CD4-positive, CD25-positive, alpha-beta regulatory T cell (primary cell): ENCODE results near the gene TXNRD2. TPM values are rescaled to one million over a fixed set of nuclear protein-coding genes. Genes with fewer than 3 reads are reported as not detected.

Experiments
- ATAC-seq, 2 donors: fragments of 150-1000 bp; cut with Tn5 transposase; one replicate each; pipeline ENCODE4 v1.10.0; 2021; ENCODE audit warnings: low read depth in 2 of 2, moderate number of reproducible peaks in 2 of 2, moderate library complexity in 1 of 2
- DNase-seq, 3 donors: peaks; one replicate each; pipeline versions ENCODE4 v3.0.0 to v3.0.0-alpha.2; 2012 to 2022; ENCODE audit warnings: mixed read lengths in 1 of 3
- H3K27ac ChIP-seq: one replicate; pipeline ENCODE4 v1.7.0; 2013; ENCODE audit warnings: mild to moderate bottlenecking, low read length; ENCODE audit not compliant: insufficient read depth, poor library complexity, severe bottlenecking
- H3K27me3 ChIP-seq: one replicate; pipeline ENCODE4 v1.7.0; 2013; ENCODE audit warnings: low read length; ENCODE audit not compliant: control insufficient read depth, insufficient read depth
- H3K36me3 ChIP-seq: one replicate; pipeline ENCODE4 v1.7.0; 2013; ENCODE audit warnings: mild to moderate bottlenecking, low read length, moderate library complexity; ENCODE audit not compliant: control insufficient read depth, insufficient read depth
- H3K4me1 ChIP-seq: 2 replicates; pipeline ENCODE4 v1.7.0; 2013; ENCODE audit warnings: mild to moderate bottlenecking, low read length; ENCODE audit not compliant: insufficient read depth, control insufficient read depth, poor library complexity, severe bottlenecking
- H3K4me3 ChIP-seq: one replicate; pipeline ENCODE4 v1.7.0; 2013; ENCODE audit warnings: low read depth, mild to moderate bottlenecking, low read length, moderate library complexity
- H3K9me3 ChIP-seq, 2 experiments: 1 replicate in 1 of 2; 2 replicates in 1 of 2; pipeline ENCODE4 v1.7.0; 2013; ENCODE audit warnings: low read length in 2 of 2, mild to moderate bottlenecking in 1 of 2, moderate library complexity in 1 of 2; ENCODE audit not compliant: control insufficient read depth in 2 of 2
- H3K27ac Mint-ChIP-seq, 3 donors: one replicate each; pipeline ENCODE4 v1.8.0; 2020 to 2022; ENCODE audit warnings: mild to moderate bottlenecking in 3 of 3, mixed read lengths in 3 of 3, moderate library complexity in 2 of 3
- H3K27me3 Mint-ChIP-seq: one replicate; pipeline ENCODE4 v1.8.0; 2022; ENCODE audit warnings: mild to moderate bottlenecking, mixed read lengths
- H3K36me3 Mint-ChIP-seq: one replicate; pipeline ENCODE4 v1.8.0; 2020; ENCODE audit warnings: mixed read lengths
- H3K4me1 Mint-ChIP-seq, 4 donors: one replicate each; pipeline ENCODE4 v1.8.0; 2020 to 2022; ENCODE audit warnings: mixed read lengths in 4 of 4, mild to moderate bottlenecking in 1 of 4
- H3K4me3 Mint-ChIP-seq, 4 donors: one replicate each; pipeline ENCODE4 v1.8.0; 2020 to 2022; ENCODE audit warnings: mild to moderate bottlenecking in 4 of 4, mixed read lengths in 4 of 4, moderate library complexity in 3 of 4
- H3K9me3 Mint-ChIP-seq, 7 donors: one replicate each; pipeline ENCODE4 v1.8.0; 2020 to 2022; ENCODE audit warnings: mixed read lengths in 7 of 7, mild to moderate bottlenecking in 3 of 7, moderate library complexity in 2 of 7
- polyA plus RNA-seq, 4 donors: library from polyadenylated mRNA; unstranded; fragments of 300-500 nt; fragmentation: Illumina TruSeq; gene quantifications; one replicate each; pipeline ENCODE4 v1.2.3, GENCODE V29; 2021
- total RNA-seq: library from RNA; stranded (reverse); gene quantifications from one replicate; pipeline ENCODE4 v1.2.3, GENCODE V29; 2022

TXNRD2 gene
- total RNA-seq (25.7 TPM), polyA plus RNA-seq (10 to 100 TPM; 11.3 to 12.4 (median 11.7) TPM)

GRCh38 chr22:19941365-19942082 lies at the start of gene TXNRD2, which contains the start of gene COMT:
Gene TXNRD2, minus strand, starts transcription at chr22:19941818. Its CDS starts 15 bp downstream, at chr22:19941803.
Gene COMT, plus strand, starts transcription at chr22:19941772. Its CDS starts 20,755 bp downstream, at chr22:19962527.
- peak within 1 kb of the TSS; percentile 92 to 95 (median 94) for H3K4me3 Mint-ChIP-seq
- peak within 1 kb of the TSS; percentile 94 to 99 (median 95) for H3K27ac Mint-ChIP-seq
- Histone ChIP-seq H3K4me1 (peaks cover 28% of the 10 kb centered on the region), H3K27me3 (no peaks in the 10 kb centered on the region), H3K9me3 (no peaks in the 10 kb centered on the region), H3K36me3 (no peaks in the 10 kb centered on the region), H3K4me3 (peak within 1 kb of the TSS; percentile 87), H3K27ac (peak within 1 kb of the TSS; percentile 77)
- H3K36me3 Mint-ChIP-seq, result peaks cover 18% of the 10 kb centered on the region
- DNase-seq (peak; percentile 64 to 81 (median 73)), ATAC-seq (peak; percentile 86 to 90)
- H3K9me3 Mint-ChIP-seq, result peaks cover 0 to 6% (median 1%) of the 10 kb centered on the region in 7 donors
- H3K27me3 Mint-ChIP-seq, result no peaks in the 10 kb centered on the region
- peaks cover 17 to 60% (median 40%) of the 10 kb centered on the region in 4 donors for H3K4me1 Mint-ChIP-seq

DNA sequence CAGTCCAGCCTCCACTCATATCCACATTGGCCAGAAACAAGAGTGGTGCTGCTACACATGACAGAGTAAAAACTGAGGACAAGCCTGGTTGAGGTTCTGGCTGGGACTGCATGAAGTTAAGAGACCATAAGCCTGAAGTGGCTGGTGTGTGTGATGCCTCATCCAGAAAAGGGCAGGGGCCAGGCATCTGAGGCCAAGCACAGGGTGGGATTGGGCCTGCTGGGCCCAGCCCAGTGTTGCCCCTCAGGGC lies 49.7 kb upstream of the TXNRD2 start:
- no peak for DNase-seq
- no peaks in the 10 kb centered on the region for H3K9me3 Mint-ChIP-seq
- H3K4me1 Mint-ChIP-seq, result peaks cover 0 to 3% (median 0%) of the 10 kb centered on the region in 4 donors
- ATAC-seq, result no peak
- Histone ChIP-seq H3K27ac (no peak overlapping the region), H3K27me3 (no peaks in the 10 kb centered on the region), H3K4me3 (no peak overlapping the region), H3K36me3 (no peaks in the 10 kb centered on the region), H3K4me1 (peaks cover 6% of the 10 kb centered on the region), H3K9me3 (no peaks in the 10 kb centered on the region)
- H3K27ac Mint-ChIP-seq, result no peak overlapping the region
- H3K27me3 Mint-ChIP-seq, result no peaks in the 10 kb centered on the region
- H3K4me3 Mint-ChIP-seq, result no peak overlapping the region
- H3K36me3 Mint-ChIP-seq, result no peaks in the 10 kb centered on the region

DNA sequence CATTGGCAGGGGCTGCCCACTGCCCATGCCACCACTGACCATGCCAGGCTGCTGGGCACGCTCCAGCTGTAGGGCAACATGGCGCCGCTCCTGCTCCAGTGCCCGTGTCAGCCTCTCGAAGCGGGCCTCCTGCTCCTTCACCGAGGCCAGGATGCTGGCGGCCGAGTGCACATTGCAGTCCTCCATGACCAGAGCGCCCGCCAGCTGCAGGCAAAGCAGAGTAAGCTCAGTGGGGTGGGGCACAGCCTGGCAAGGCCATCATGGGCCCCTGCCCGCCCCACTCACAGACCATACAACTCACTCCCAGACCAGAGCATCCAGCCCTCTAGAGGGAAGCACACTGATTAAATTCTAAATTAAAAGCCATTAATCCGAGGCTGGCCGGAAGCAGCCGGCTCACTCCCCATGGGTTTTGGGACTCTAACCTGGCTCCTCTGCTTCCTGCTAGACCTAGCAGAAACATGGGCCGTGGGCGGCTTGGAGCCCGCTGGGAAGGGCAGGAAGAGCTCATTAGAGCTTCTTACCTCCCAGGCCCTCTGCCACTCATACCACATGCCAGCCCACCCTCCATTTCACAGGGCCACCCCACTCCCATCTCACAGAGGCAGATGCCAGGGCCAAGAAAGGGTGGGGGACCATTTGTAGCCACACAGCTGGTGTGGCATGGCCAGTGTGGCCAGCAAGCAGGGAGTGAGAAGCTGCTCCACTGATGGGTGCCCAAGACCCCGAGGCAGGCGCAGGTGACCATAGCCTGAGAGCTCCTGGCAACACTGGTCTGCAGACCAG lies 49.2 kb upstream of the TXNRD2 start:
- no peak overlapping the region for H3K4me3 ChIP-seq
- H3K27ac Mint-ChIP-seq, result no peak overlapping the region
- H3K4me1 ChIP-seq, result peaks cover 11% of the 10 kb centered on the region
- no peak overlapping the region for H3K27ac ChIP-seq
- H3K4me1 Mint-ChIP-seq, result peaks cover 0 to 7% (median 0%) of the 10 kb centered on the region in 4 donors
- H3K27me3 Mint-ChIP-seq, result no peaks in the 10 kb centered on the region
- H3K4me3 Mint-ChIP-seq, result no peak overlapping the region
- no peak for ATAC-seq
- H3K36me3 ChIP-seq, result no peaks in the 10 kb centered on the region
- H3K9me3 Mint-ChIP-seq, result no peaks in the 10 kb centered on the region
- DNase-seq, result no peak
- no peaks in the 10 kb centered on the region for H3K36me3 Mint-ChIP-seq
- no peaks in the 10 kb centered on the region for H3K27me3 ChIP-seq
- no peaks in the 10 kb centered on the region for H3K9me3 ChIP-seq

DNA sequence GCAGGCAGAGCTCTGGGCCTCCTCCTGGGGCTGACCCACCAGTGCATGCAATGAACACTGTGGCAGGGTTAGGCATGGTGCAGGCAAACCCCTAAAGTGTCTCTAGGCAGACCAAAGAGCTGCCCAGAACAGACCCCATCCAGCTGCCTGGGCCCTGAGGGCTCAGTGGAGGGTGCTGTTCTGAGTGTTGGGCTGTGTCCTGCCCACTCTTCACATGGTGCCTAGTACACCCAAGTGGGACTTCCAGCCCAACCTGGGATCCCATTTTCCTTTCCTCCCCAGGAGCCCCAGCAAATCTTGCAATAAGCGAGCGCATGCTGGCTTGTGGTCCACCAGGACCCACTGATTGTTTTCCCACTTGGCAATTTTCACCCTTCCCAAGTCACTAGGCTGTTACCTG lies 48.6 kb upstream of the TXNRD2 start:
- ATAC-seq, result no peak
- Mint-ChIP-seq H3K27ac (no peak overlapping the region), H3K4me3 (no peak overlapping the region), H3K36me3 (no peaks in the 10 kb centered on the region), H3K27me3 (peaks cover 3% of the 10 kb centered on the region), H3K9me3 (no peaks in the 10 kb centered on the region), H3K4me1 (peaks cover 0 to 7% (median 0%) of the 10 kb centered on the region in 4 donors)
- no peak overlapping the region for H3K27ac ChIP-seq
- peaks cover 11% of the 10 kb centered on the region for H3K4me1 ChIP-seq
- H3K27me3 ChIP-seq, result no peaks in the 10 kb centered on the region
- no peaks in the 10 kb centered on the region for H3K9me3 ChIP-seq
- no peak for DNase-seq
- H3K4me3 ChIP-seq, result no peak overlapping the region
- no peaks in the 10 kb centered on the region for H3K36me3 ChIP-seq

DNA sequence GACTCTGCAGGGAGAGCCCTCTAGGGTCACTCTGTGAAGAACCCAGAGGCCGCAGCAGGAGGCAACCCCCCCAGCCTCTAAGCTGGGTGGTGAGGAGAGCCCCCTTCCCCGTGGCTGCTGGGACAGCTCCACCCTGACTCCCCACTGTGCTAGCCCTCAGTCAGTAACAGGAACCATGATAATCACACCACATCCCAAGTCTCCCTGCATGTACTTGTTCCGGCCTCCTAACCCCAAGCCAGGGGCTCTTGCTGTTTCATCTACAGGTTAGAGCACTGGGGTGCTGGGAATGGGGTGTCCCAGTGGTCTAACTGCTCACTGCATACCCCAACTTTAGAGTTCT lies 48.1 kb upstream of the TXNRD2 start:
- H3K9me3 ChIP-seq, result no peaks in the 10 kb centered on the region
- Mint-ChIP-seq H3K9me3 (no peaks in the 10 kb centered on the region), H3K27me3 (peaks cover 7% of the 10 kb centered on the region), H3K4me3 (peak overlapping the region in 1 of 4 donors; percentile 43), H3K36me3 (no peaks in the 10 kb centered on the region), H3K27ac (no peak overlapping the region), H3K4me1 (peaks cover 0 to 9% (median 0%) of the 10 kb centered on the region in 4 donors)
- DNase-seq, result no peak
- no peaks in the 10 kb centered on the region for H3K27me3 ChIP-seq
- peaks cover 11% of the 10 kb centered on the region for H3K4me1 ChIP-seq
- no peak for ATAC-seq
- H3K27ac ChIP-seq, result no peak overlapping the region
- no peaks in the 10 kb centered on the region for H3K36me3 ChIP-seq
- H3K4me3 ChIP-seq, result no peak overlapping the region

DNA sequence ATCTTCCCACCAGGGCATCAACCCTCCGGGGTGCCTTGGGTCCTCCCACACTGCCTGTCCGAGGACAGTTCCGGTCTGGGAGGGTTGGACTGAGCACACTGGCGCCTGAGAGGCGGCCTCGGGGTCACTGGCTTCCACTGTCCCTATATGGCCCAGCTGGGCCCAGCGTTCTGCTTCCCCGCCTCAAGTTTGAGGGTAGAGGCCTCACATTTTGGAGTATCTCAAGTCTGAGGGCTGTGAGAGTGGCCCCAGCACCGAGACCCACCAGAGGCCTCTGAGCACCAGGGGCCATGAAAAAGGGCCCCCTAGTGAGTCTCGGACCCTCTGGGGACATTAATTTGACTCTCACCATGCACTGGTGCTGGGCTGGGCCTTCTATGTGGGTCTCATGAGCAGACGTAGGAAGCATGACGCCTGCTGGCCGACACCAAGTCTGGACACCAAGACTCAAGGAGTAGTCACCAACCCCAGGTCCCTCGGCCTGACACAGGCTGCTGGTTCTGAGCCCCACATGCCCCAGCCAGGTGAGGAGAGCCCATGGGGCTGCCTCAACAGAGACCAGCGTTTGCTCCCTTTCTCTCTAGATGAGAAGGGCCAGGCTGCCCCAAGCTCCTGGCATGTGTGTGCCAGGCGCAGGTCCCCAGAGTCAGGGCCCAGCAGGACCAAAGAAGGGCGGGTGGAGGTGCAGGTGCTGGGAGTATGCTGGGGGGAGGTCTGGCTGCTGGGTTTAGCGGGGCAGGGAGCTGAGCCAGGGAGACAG lies 47.5 kb upstream of the TXNRD2 start:
- Mint-ChIP-seq H3K36me3 (no peaks in the 10 kb centered on the region), H3K27ac (no peak overlapping the region), H3K4me3 (peak overlapping the region in 1 of 4 donors; percentile 69), H3K9me3 (no peaks in the 10 kb centered on the region), H3K27me3 (peaks cover 8% of the 10 kb centered on the region), H3K4me1 (peaks cover 0 to 9% (median 0%) of the 10 kb centered on the region in 4 donors)
- no peak for DNase-seq
- H3K27ac ChIP-seq, result no peak overlapping the region
- H3K36me3 ChIP-seq, result no peaks in the 10 kb centered on the region
- no peaks in the 10 kb centered on the region for H3K9me3 ChIP-seq
- no peaks in the 10 kb centered on the region for H3K27me3 ChIP-seq
- H3K4me3 ChIP-seq, result no peak overlapping the region
- H3K4me1 ChIP-seq, result peaks cover 11% of the 10 kb centered on the region
- ATAC-seq, result no peak

DNA sequence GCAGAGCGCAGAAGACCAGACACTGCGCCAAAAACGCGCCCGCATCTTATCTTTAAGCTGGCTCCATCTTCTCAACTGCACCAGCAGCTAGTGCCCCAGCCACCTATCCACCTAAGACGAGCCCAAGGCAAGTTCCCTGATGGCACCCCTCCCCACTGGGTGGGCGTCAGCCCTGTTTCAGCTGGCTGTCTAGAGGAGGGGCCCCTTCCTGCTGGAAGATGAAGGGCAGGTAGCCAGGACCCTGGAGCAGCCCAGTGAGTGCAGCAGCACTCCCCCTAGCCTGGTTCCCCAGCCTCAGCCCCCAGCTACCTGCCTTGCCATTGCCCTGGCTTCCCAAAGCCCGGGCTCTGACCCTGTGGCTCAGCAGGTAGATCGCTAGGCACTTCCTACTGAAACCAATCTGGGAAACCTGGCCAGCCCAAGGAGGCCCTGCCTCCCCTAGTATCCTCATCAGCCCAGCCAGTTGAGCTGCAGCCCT lies 46.8 kb upstream of the TXNRD2 start:
- H3K36me3 Mint-ChIP-seq, result no peaks in the 10 kb centered on the region
- Histone ChIP-seq H3K4me3 (no peak overlapping the region), H3K27me3 (no peaks in the 10 kb centered on the region), H3K4me1 (peaks cover 11% of the 10 kb centered on the region), H3K9me3 (no peaks in the 10 kb centered on the region), H3K36me3 (no peaks in the 10 kb centered on the region), H3K27ac (no peak overlapping the region)
- no peaks in the 10 kb centered on the region for H3K9me3 Mint-ChIP-seq
- DNase-seq (no peak), ATAC-seq (no peak)
- peaks cover 0 to 9% (median 0%) of the 10 kb centered on the region in 4 donors for H3K4me1 Mint-ChIP-seq
- H3K27ac Mint-ChIP-seq, result no peak overlapping the region
- H3K27me3 Mint-ChIP-seq, result peaks cover 8% of the 10 kb centered on the region
- peak overlapping the region in 3 of 4 donors; percentile 63 to 78 (median 65) for H3K4me3 Mint-ChIP-seq
